GM12878 (cell line): ENCODE data around the gene C19orf81. TPM values are rescaled to one million over a fixed set of nuclear protein-coding genes. Genes with fewer than 3 reads are reported as not detected.

ENCODE experiments used
- ATAC-seq: fragments of 200-7000 bp; cut with Tn5 transposase; 3 replicates; pipeline ENCODE4 v1.9.1; 2020; ENCODE audit warnings: mild to moderate bottlenecking, moderate library complexity
- BruUV-seq: library from RNA; stranded (reverse); fragments of 400-500 nt; replicated peaks from 2 replicates; lab custom pipeline; 2021; lab: Mats Ljungman, UMichigan
- CTCF ChIA-PET: fragments of 300-600 bp; sonication (Branson Sonifier 250); formaldehyde crosslinking; extraction: SDS; loops from one replicate; lab custom pipeline; 2021; ENCODE audit warnings: inconsistent platforms; lab: Yijun Ruan, JAX
- POLR2A ChIA-PET: fragments of 350-600 bp; formaldehyde crosslinking; extraction: SDS; loops from one replicate; lab custom pipeline; 2021; ENCODE audit warnings: inconsistent platforms; lab: Charles Lee
- RAD21 ChIA-PET: fragments of 300-600 bp; sonication (Branson Sonifier 250); formaldehyde crosslinking; loops from one replicate; lab custom pipeline; 2023; ENCODE audit warnings: antibody characterized with exemption; ENCODE audit not compliant: unreplicated experiment; lab: Charles Lee
- SMC1A ChIA-PET: fragments of 300-600 bp; sonication (Branson Sonifier 250); formaldehyde crosslinking; loops from one replicate; lab custom pipeline; 2023; ENCODE audit not compliant: unreplicated experiment, uncharacterized antibody; lab: Charles Lee
- DNase-seq: peaks from one replicate; pipeline ENCODE4 v3.0.0-alpha.2; 2011; ENCODE audit warnings: low read depth, low spot score
- FAIRE-seq: peaks from 3 replicates; lab custom pipeline; 2011; peaks lifted over from hg19 to GRCh38; lab: Jason Lieb, UNC
- H2AFZ ChIP-seq: 2 replicates; pipeline ENCODE4 v1.6.0; 2011; ENCODE audit warnings: low read depth, low read length, control low read depth; ENCODE audit not compliant: control insufficient read depth
- H3K27ac ChIP-seq: 2 replicates; pipeline ENCODE4 v1.5.1; 2011; ENCODE audit warnings: control low read depth; ENCODE audit not compliant: control insufficient read depth, insufficient read depth
- H3K27me3 ChIP-seq, 2 experiments: replicated peaks in 1 of 2; 2 replicates each; pipeline versions ENCODE4 v1.6.0 to v1.6.1; 2011; ENCODE audit warnings: low read length in 1 of 2; ENCODE audit not compliant: control insufficient read depth in 2 of 2, insufficient read depth in 2 of 2
- H3K36me3 ChIP-seq, 2 experiments: 2 replicates each; pipeline ENCODE4 v1.5.1; 2011; ENCODE audit warnings: low read length in 1 of 2; ENCODE audit not compliant: control insufficient read depth in 2 of 2, insufficient read depth in 2 of 2
- H3K4me1 ChIP-seq: 2 replicates; pipeline ENCODE4 v1.6.1; 2011; ENCODE audit warnings: mild to moderate bottlenecking, low read length, moderate library complexity, mixed read lengths; ENCODE audit not compliant: control insufficient read depth, insufficient read depth
- H3K4me2 ChIP-seq: 2 replicates; pipeline ENCODE4 v1.6.0; 2011; ENCODE audit warnings: control low read depth; ENCODE audit not compliant: control insufficient read depth, insufficient read depth
- H3K4me3 ChIP-seq: fragments of 200-600 bp; sonication (generic); 2 replicates; pipeline ENCODE4 v1.5.1; 2016
- H3K79me2 ChIP-seq: 2 replicates; pipeline ENCODE4 v1.6.0; 2011; ENCODE audit warnings: low read length; ENCODE audit not compliant: control insufficient read depth, insufficient read depth
- H3K9ac ChIP-seq: 2 replicates; pipeline ENCODE4 v1.8.0; 2011; ENCODE audit warnings: low read length, control low read depth, mixed read lengths; ENCODE audit not compliant: control insufficient read depth, insufficient read depth
- H3K9me3 ChIP-seq: replicated peaks from 3 replicates; pipeline ENCODE4 v1.5.1; 2011; ENCODE audit warnings: mild to moderate bottlenecking, low read length; ENCODE audit not compliant: control insufficient read depth, insufficient read depth
- H4K20me1 ChIP-seq: 2 replicates; pipeline ENCODE4 v1.6.0; 2011; ENCODE audit not compliant: control insufficient read depth, insufficient read depth
- ATF7 ChIP-seq: fragments of 450-650 bp; IDR thresholded peaks from 2 replicates; pipeline ENCODE4 v1.6.1; 2016; ENCODE audit warnings: low read depth, mild to moderate bottlenecking
- BCL3 ChIP-seq: IDR thresholded peaks from 2 replicates; pipeline ENCODE4 v1.6.1; 2011; ENCODE audit warnings: borderline replicate concordance, low read depth, mild to moderate bottlenecking, moderate library complexity, low read length; ENCODE audit not compliant: insufficient read depth, poor library complexity, severe bottlenecking
- EP300 ChIP-seq, 2 experiments: fragments of 150-350 bp in 1 of 2; IDR thresholded peaks; 2 replicates each; pipeline ENCODE4 v1.6.1; 2011 to 2012; ENCODE audit warnings: low read depth in 2 of 2, low read length in 2 of 2, borderline replicate concordance in 1 of 2, improper control_type of control experiment in 1 of 2, inconsistent platforms in 1 of 2; ENCODE audit not compliant: control insufficient read depth in 1 of 2
- FOXK2 ChIP-seq: fragments of 450-650 bp; IDR thresholded peaks from 2 replicates; pipeline ENCODE4 v1.6.1; 2017; ENCODE audit warnings: mild to moderate bottlenecking, moderate library complexity
- KDM1A ChIP-seq: fragments of 200-600 bp; sonication (generic); IDR thresholded peaks from 2 replicates; pipeline ENCODE4 v1.6.1; 2016; ENCODE audit warnings: borderline replicate concordance
- LARP7 ChIP-seq: fragments of 450-650 bp; IDR thresholded peaks from 2 replicates; pipeline ENCODE4 v1.6.1; 2017; ENCODE audit warnings: mild to moderate bottlenecking
- NFYA ChIP-seq: IDR thresholded peaks from 2 replicates; pipeline ENCODE4 v1.6.1; 2011; ENCODE audit warnings: low read depth, mild to moderate bottlenecking, low read length, improper control_type of control experiment, borderline replicate concordance
- NR2C2 ChIP-seq: IDR thresholded peaks from 2 replicates; pipeline ENCODE4 v1.6.1; 2011; ENCODE audit warnings: borderline replicate concordance, low read depth; ENCODE audit not compliant: control insufficient read depth, insufficient read length
- PML ChIP-seq: IDR thresholded peaks from 2 replicates; pipeline ENCODE4 v1.6.1; 2012; ENCODE audit warnings: low read length, inconsistent platforms
- SREBF2 ChIP-seq: IDR thresholded peaks from 2 replicates; pipeline ENCODE4 v1.6.1; 2012; ENCODE audit warnings: mild to moderate bottlenecking, low read length
- TCF12 ChIP-seq: IDR thresholded peaks from 2 replicates; pipeline ENCODE4 v1.6.1; 2011; ENCODE audit warnings: low read depth, mild to moderate bottlenecking, low read length
- USF1 ChIP-seq: IDR thresholded peaks from 2 replicates; pipeline ENCODE4 v1.6.1; 2011; ENCODE audit warnings: borderline replicate concordance, low read depth, mild to moderate bottlenecking, moderate library complexity, mixed read lengths, low read length; ENCODE audit not compliant: insufficient read depth; ENCODE audit errors: extremely low read length
- WRNIP1 ChIP-seq: IDR thresholded peaks from 2 replicates; pipeline ENCODE4 v1.6.1; 2011; ENCODE audit warnings: low read depth, low read length, improper control_type of control experiment, borderline replicate concordance
- YY1 ChIP-seq: IDR thresholded peaks from 2 replicates; pipeline ENCODE4 v1.6.1; 2011; ENCODE audit warnings: low read depth, mild to moderate bottlenecking, low read length
- ZBTB40 ChIP-seq: fragments of 450-650 bp; IDR thresholded peaks from 2 replicates; pipeline ENCODE4 v1.6.1; 2016; ENCODE audit warnings: mild to moderate bottlenecking, moderate library complexity, borderline replicate concordance
- ZSCAN29 ChIP-seq: fragments of 450-650 bp; IDR thresholded peaks from 2 replicates; pipeline ENCODE4 v1.6.1; 2017; ENCODE audit warnings: mild to moderate bottlenecking, moderate library complexity
- WGBS: methylation state at CpG from one replicate; pipeline ENCODE4 v1.1.6; 2016; ENCODE audit warnings: low lambda C conversion rate; ENCODE audit not compliant: insufficient replicate concordance, insufficient coverage; ENCODE audit errors: missing lambda C conversion rate; 5-methylcytosine and 5-hydroxymethylcytosine counted together
- in situ Hi-C: fragments of 300-500 bp; cut with MboI; formaldehyde crosslinking; loops from 9 replicates; pipeline ENCODE4 v1.14.3; 2018; ENCODE audit warnings: mixed read lengths
- intact Hi-C: fragments of 100-400 bp; cut with micrococcal nuclease; formaldehyde crosslinking; loops from one replicate; pipeline ENCODE4 v1.14.2; 2022; ENCODE audit not compliant: unreplicated experiment
- polyA plus RNA-seq, 11 experiments: library from polyadenylated mRNA; depleted of rRNA in 4 of 11; unstranded in 6 of 11; stranded (reverse) in 5 of 11; fragments of >200 nt; fragmentation: Nextera tagmentation in 4 of 11; fragmentation: Illumina TruSeq in 1 of 11; extraction: Ambion mirVana in 4 of 11; extraction: Trizol in 1 of 11; gene quantifications; 1 replicate in 1 of 11; 2 replicates in 10 of 11; pipeline versions ENCODE4 v1.2.1 to v1.2.3, GENCODE V29; 2011 to 2016; ENCODE audit warnings: inconsistent platforms in 2 of 11, missing spikeins in 2 of 11, low read depth in 1 of 11
- total RNA-seq, 4 experiments: library from RNA; depleted of rRNA in 3 of 4; stranded (reverse); fragments of >200 nt in 3 of 4; fragmentation: Illumina TruSeq in 1 of 4; extraction: Trizol in 1 of 4; gene quantifications; 2 replicates each; pipeline versions ENCODE4 v1.2.1 to v1.2.3, GENCODE V29; 2013 to 2021

C19orf81 gene
- total and polyA plus RNA-seq, 10 of the 15 experiments (the other 5 are each of a cell fraction or from before 2014, with no cell fraction given), result 0.69 TPM; not detected in 9

- TF ChIP-seq ZBTB40 (no peak), USF1 (no peak), YY1 (no peak), BCL3 (no peak)
These were observed 20.7 kb upstream of the C19orf81 start (continued) for GRCh38 chr19:50628551-50628950.

GRCh38 chr19:50629194-50629593, 20.1 kb upstream of the C19orf81 start:
- ChIA-PET CTCF (no interaction called here), POLR2A (no interaction called here), SMC1A (no interaction called here), RAD21 (no interaction called here)
- ATAC-seq, result no peak
- H2AFZ ChIP-seq, result no peak overlapping the region
- no peaks in the 10 kb centered on the region for H4K20me1 ChIP-seq
- FAIRE-seq, result no peak
- H3K9me3 ChIP-seq, result peaks cover 2% of the 10 kb centered on the region; the same call in 1 of the 3 replicates
- intact Hi-C loops, result no loop called here
- no peaks in the 10 kb centered on the region for H3K4me1 ChIP-seq
- in situ Hi-C loops, result no loop called here
- no peak overlapping the region for H3K4me3 ChIP-seq
- no peak overlapping the region for H3K27ac ChIP-seq
- no peaks in the 10 kb centered on the region for H3K79me2 ChIP-seq
- no peaks in the 10 kb centered on the region; a peak in 1 of 4 replicates for H3K27me3 ChIP-seq
- no peaks in the 10 kb centered on the region for H3K36me3 ChIP-seq
- H3K9ac ChIP-seq, result no peak overlapping the region
- DNase-seq, result no peak
- WGBS, result 57% methylated on average over 18 of the region's 20 CpGs
- H3K4me2 ChIP-seq, result no peak overlapping the region
- BruUV-seq, result no TSS peak
- TF ChIP-seq BCL3, result no peak
- no peak for TF ChIP-seq NR2C2
- TF ChIP-seq LARP7, result no peak
- no peak for TF ChIP-seq NFYA
- TF ChIP-seq KDM1A, result no peak
- TF ChIP-seq EP300 (IDR thresholded peaks at IDR 0.05; ENCODE audit: borderline replicate concordance in 1 of 2, control insufficient read depth in 1 of 2, low read depth in 2 of 2, low read length in 2 of 2), result no peak
- no peak for TF ChIP-seq ATF7
- TF ChIP-seq ZSCAN29, result no peak
- TF ChIP-seq FOXK2, result no peak
- TF ChIP-seq TCF12, result no peak
- no peak for TF ChIP-seq PML
- TF ChIP-seq WRNIP1, result no peak
- TF ChIP-seq SREBF2, result no peak
